Measurements from ENCODE around the gene CCN6.
A peak's percentile ranks its signal among the peaks of the same experiment; 100 is the strongest.
"Not testable (repeated sequence)": the region's sequence is repeated elsewhere in the genome, so short reads cannot be mapped to it uniquely, and the experiment has no call there.

Gene CCN6

DNA sequence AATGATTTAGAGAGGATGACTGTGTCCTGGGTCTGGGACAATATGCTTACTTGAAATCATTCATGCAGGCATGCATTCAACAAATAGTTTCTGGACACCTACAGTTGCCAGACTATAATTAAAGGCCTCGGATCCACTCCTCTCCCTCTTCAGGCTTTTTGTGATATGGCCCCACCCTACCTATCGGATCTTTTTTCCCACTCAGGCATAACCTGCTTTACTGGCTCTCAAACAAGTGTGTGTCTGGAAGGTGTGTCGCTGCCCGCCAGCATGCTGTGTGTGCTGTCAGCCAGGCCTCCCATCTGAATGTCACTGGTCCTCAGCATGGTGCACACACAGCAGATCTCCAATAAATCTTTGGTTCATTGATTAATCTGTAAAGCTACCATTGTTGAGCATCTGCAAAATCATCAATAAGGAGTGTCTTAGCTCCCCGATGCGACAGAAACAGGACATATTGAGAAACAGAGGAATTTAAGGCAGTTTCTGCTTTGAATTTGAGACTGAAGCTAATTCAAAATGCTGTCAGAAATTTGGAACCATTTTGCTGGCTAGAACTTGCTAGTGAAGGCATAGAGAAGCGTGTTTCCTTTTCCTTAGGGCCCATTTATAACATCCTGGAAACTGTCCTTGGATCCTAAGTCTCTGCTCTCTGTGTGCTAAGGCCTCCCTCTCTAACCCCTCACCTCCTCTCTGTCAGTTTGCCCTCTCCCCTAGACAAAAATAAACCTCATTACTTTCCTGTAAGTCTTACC, 23.5 kb upstream of the CCN6 start:
- no peak for DNase-seq (ENCODE audit: low read depth)

- DNase-seq (ENCODE audit: low read depth) = no peak
Observed at GRCh38 chr6:112030961-112031660, 22.8 kb upstream of the CCN6 start.

- DNase-seq (ENCODE audit: low read depth) = no peak
Observed at GRCh38 chr6:112031960-112032359, 21.9 kb upstream of the CCN6 start.

GRCh38 chr6:112032728-112033127, 21.2 kb upstream of the CCN6 start:
- no peak for DNase-seq (ENCODE audit: low read depth)

- no peak for DNase-seq (ENCODE audit: low read depth)
Observed at GRCh38 chr6:112033791-112034615, 19.9 kb upstream of the CCN6 start.

GRCh38 chr6:112034616-112034995, 19.3 kb upstream of the CCN6 start:
- DNase-seq (ENCODE audit: low read depth) = no peak

DNA sequence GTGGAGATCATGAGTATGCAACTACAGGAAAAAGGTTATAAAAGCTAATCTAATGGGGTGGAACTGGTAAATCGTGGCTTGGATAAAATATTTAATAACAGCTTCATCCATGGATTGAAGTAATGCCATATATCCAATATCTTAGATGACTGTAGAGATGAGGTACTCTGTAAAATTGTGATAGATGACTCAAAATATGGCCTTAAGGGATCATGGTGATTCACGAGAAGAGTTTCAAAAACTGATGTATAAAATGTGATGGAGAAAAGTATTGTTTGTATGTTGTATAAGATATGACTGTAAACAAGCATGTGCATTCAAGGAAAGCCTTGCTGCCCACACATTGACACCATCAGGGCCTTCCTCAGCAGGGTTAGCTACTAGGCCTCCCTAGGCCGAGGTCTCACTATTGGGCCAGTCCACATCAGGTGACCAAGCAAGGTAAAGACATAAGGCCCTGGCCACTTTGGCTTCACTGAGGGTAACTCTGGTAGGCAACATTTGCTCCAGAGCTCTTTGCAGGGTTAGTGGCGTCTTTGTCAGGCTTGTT, 17.7 kb upstream of the CCN6 start:
- peak; percentile 70 for DNase-seq (ENCODE audit: low read depth)

DNA sequence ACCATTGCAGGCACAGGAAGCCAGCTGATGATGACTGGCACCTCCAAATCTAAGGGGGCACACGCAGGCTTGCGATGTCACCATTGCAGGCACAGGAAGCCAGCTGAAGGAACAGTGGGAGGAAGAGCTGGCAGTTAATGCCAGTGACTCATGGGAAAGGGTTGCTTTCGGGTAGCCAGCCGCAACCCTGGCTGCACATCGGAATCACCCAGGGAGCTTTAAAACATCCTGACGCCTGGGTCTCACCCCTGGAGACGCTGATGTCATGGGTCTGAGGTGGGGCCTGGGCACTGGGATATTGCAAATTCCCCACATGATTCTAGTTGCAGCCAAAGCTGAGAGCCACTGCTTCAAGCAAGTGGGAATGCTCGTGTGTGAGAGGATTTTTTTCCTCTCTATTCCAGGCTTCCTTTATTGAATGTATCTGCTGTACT, 16.1 kb upstream of the CCN6 start:
- peak; percentile 97 for DNase-seq (ENCODE audit: low read depth)

GRCh38 chr6:112038268-112038667, 15.6 kb upstream of the CCN6 start:
- no peak for DNase-seq (ENCODE audit: low read depth)

- peak; percentile 68 for DNase-seq (ENCODE audit: low read depth)
Observed at GRCh38 chr6:112038756-112039430, 15.0 kb upstream of the CCN6 start.

DNA sequence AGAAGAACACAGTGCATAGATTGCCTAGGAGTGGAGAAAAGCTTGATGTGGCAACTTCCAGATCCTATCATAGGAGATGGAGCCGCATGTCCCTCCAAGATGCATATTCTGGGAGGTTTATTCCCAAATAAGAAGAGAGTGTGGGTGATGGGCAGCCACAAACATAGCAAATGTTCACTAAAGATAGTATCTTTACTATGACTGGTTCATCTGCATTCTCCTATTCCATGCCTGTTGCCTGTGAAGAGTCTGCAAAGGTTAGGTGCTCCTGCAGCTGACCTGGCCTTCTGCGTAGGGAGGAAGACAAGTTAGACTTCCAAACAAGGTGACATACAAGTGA, 14.5 kb upstream of the CCN6 start:
- no peak for DNase-seq (ENCODE audit: low read depth)

DNA sequence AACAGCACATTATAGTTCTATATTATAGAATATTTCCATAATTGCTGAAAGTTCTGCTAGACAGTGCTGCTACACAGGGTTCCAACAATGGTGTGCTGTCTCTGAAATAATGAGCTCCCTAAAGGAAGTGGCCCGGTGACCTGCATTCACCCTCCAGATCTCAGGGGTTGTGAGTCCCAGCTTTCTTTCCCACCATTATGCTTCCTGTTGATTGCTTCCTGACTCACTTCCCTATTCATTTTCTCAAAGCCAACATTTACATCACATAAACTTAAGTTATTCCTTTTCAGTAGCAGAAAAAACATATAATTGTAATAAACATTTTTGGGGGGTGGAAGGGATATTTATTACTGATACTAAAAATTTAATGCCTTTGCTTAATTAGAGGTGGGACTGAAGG, 12.9 kb upstream of the CCN6 start:
- peak; percentile 83 for DNase-seq (ENCODE audit: low read depth)

- peak; percentile 41 for DNase-seq (ENCODE audit: low read depth)
Observed at GRCh38 chr6:112041535-112041934, 12.4 kb upstream of the CCN6 start.

- DNase-seq (ENCODE audit: low read depth) = peak; percentile 98
Observed at GRCh38 chr6:112043032-112044007, 10.6 kb upstream of the CCN6 start.

DNA sequence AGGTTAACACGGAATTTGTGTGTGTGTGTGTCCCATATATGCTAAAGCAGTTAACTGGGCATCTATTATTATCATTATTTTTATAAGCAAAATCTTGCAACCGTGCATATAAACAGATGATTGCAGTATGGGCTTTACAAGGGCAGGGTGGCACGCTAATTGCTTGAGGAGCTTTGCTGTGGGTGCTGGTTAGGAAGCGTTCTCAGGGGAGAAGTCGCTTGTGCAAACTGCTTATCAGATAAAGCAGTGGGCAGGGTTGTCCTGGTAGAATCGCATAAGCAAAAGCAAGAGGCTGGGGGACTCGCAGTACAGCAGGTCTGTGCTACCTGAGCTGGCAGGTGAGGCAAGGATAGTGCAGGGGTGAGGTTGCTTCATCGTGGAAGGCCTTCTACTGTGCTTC, 9.7 kb upstream of the CCN6 start:
- DNase-seq (ENCODE audit: low read depth) = no peak

- peak; percentile 76 for DNase-seq (ENCODE audit: low read depth)
Observed at GRCh38 chr6:112044856-112045255, 9.0 kb upstream of the CCN6 start.

GRCh38 chr6:112047523-112047922, 6.4 kb upstream of the CCN6 start:
- DNase-seq (ENCODE audit: low read depth) = not testable (repeated sequence)

DNA sequence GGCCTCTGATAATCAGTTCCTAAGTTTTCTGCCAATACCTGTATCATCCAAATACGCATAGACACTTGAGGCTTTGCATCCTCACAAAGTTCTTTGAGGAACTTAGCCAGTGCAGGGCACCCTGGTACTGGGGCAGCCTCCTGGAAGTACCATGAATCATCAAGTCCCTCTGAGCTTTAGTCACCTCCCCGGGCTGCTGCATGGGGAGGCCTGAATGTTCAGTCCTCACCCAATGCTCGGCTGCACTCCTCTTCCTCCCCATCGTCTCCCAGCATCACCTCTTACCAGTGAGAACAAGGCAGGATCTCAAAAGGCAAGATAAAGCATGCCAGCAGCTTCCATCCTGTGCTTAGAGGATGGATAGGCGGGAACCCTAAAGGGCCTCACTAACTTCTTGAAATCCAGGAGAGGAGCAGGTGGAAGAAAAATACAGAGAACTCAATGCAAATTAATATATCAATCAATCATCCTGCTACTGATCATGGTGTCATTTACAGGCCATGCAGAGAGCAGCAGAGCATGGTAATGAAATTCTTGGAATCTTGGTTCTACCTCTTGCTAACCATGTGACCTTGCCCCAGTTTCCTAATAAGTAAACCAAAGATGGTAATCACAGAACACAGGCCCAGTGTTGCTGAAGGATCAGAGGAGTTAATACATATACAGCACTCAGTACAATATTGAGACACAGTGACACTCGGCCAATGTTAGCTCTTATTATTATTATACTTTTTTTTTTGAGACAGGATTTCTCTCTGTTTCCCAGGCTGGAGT, 4.7 kb upstream of the CCN6 start:
- peak; percentile 64 for DNase-seq (ENCODE audit: low read depth)

DNA sequence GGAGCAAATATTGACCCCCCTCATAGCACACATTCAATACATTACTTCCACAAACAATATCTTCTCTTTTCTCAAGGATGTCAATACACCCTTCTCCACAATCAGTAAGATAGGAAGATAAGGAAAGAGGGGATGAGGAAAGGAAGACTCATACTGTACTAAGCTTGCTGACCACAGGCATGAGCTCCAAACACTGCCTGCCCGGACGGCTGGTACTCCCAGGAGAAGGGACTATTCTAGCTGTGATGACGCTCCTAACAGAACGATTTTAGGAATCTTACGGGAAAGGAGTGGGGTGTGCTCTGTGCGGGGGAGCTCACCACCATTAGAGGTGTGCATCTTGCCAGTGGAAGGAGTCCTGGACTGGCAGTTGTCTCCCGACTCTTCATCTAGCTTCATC, 3.9 kb upstream of the CCN6 start:
- no peak for DNase-seq (ENCODE audit: low read depth)

DNA sequence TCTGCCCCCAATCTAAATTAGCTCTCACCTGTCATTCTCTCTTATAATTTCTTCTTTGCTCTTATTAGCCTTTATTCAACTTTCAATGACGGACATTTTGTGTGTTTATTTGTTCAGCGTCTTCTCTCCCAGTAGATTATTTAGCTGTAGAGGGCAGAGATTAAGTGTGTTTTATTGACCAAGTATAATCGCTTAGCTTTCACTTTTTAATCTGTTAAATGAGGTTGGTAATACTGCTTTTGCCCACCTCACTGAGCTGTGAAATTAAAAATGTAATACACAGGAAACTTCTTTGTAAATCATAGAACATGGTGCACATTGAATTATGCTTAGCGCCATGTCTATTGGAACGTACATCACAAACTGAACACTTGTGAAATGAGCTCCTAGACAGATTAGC, 3.5 kb upstream of the CCN6 start:
- DNase-seq (ENCODE audit: low read depth) = no peak
